Lower leg skin (tissue), 4 donors: ENCODE data around the gene DOHH. TPM values are rescaled to one million over a fixed set of nuclear protein-coding genes. Genes with fewer than 3 reads are reported as not detected.

Source experiments
- DNase-seq, 2 donors: peaks; one replicate each; pipeline ENCODE4 v3.0.0-alpha.2; 2019; ENCODE audit warnings: low spot score in 2 of 2
- H3K4me3 ChIP-seq: fragments of 200-600 bp; sonication (generic); 2 replicates; pipeline ENCODE4 v1.5.1; 2017; ENCODE audit warnings: mild to moderate bottlenecking, low read depth; ENCODE audit not compliant: poor library complexity, severe bottlenecking
- CTCF ChIP-seq, 3 donors: fragments of 450-650 bp; IDR thresholded peaks; one replicate each; pipeline ENCODE4 v1.5.1; 2016; ENCODE audit warnings: antibody characterized with exemption in 3 of 3, mild to moderate bottlenecking in 3 of 3, moderate library complexity in 2 of 3
- POLR2A ChIP-seq, 2 donors: fragments of 450-650 bp; IDR thresholded peaks; one replicate each; pipeline ENCODE4 v1.6.1; 2016 to 2017; ENCODE audit warnings: antibody characterized with exemption in 2 of 2, mild to moderate bottlenecking in 1 of 2, moderate library complexity in 1 of 2
- WGBS, 2 donors: methylation state at CpG; one replicate each; pipeline ENCODE4 v1.1.5; 2018; 5-methylcytosine and 5-hydroxymethylcytosine counted together
- intact Hi-C: fragments of 100-400 bp; cut with DNase I; formaldehyde crosslinking; loops from one replicate; pipeline ENCODE4 v1.15.0; 2023; ENCODE audit warnings: low total_unique reads
- total RNA-seq, 4 donors: library from RNA; depleted of rRNA; stranded (reverse); fragments of >200 nt; gene quantifications; one replicate each; pipeline ENCODE4 v1.1.0, GENCODE V29; 2016

DOHH gene
- total RNA-seq, 4 donors from 2014 or later, result 20.4 to 28.4 (median 24.1) TPM

- TF ChIP-seq POLR2A (IDR thresholded peaks at IDR 0.05) (no peak), CTCF (IDR thresholded peaks at IDR 0.05) (no peak)
- H3K4me3 ChIP-seq, result no peak overlapping the region
- DNase-seq, result no peak
- intact Hi-C loops, result no loop called here
- 95% methylated on average over 28 to 32 of the region's 32 CpGs for WGBS, 2 donors
Measured at GRCh38 chr19:3496392-3497273, 3.8 kb downstream of the DOHH start.

GRCh38 chr19:3494559-3494958 lies 5.9 kb downstream of the DOHH start:
- no peak for TF ChIP-seq POLR2A (IDR thresholded peaks at IDR 0.05)
- TF ChIP-seq CTCF (IDR thresholded peaks at IDR 0.05), result no peak
- no peak overlapping the region for H3K4me3 ChIP-seq
- intact Hi-C loops, result no loop called here
- DNase-seq, result peak in 1 of 2 donors; percentile 82
- WGBS, 2 donors, result 68 to 78% methylated on average over 18 of the region's 18 CpGs

GRCh38 chr19:3494051-3494450 lies 6.4 kb downstream of the DOHH start:
- WGBS, 2 donors, result 81 to 82% methylated on average over 14 to 15 of the region's 15 CpGs
- TF ChIP-seq POLR2A (IDR thresholded peaks at IDR 0.05) (no peak), CTCF (IDR thresholded peaks at IDR 0.05) (no peak)
- peak in 1 of 2 donors; percentile 84 for DNase-seq

GRCh38 chr19:3493651-3494050 lies 6.8 kb downstream of the DOHH start:
- 92 to 94% methylated on average over 14 of the region's 14 CpGs for WGBS, 2 donors
- intact Hi-C loops, result no loop called here
- no peak overlapping the region for H3K4me3 ChIP-seq
- no peak for TF ChIP-seq CTCF (IDR thresholded peaks at IDR 0.05)
- no peak for TF ChIP-seq POLR2A (IDR thresholded peaks at IDR 0.05)
- DNase-seq, result no peak

More at GRCh38 chr19:3494051-3494450, 6.4 kb downstream of the DOHH start:
- no peak overlapping the region for H3K4me3 ChIP-seq
- intact Hi-C loops, result no loop called here

GRCh38 chr19:3492919-3493318 lies 7.6 kb downstream of the DOHH start:
- intact Hi-C loops, result no loop called here
- TF ChIP-seq POLR2A (IDR thresholded peaks at IDR 0.05) (no peak), CTCF (IDR thresholded peaks at IDR 0.05) (no peak)
- WGBS, 2 donors, result 94 to 95% methylated on average over 16 of the region's 16 CpGs
- DNase-seq, result no peak
- H3K4me3 ChIP-seq, result no peak overlapping the region
